GM18909 (cell line): ENCODE measurements around the gene KIDINS220.

Source experiments
- ATAC-seq: cut with Tn5 transposase; IDR thresholded peaks from one replicate; pipeline ENCODE4 v1.9.1; 2021; ENCODE audit warnings: mild to moderate bottlenecking; ENCODE audit not compliant: unreplicated experiment, poor library complexity

KIDINS220 gene

GRCh38 chr2:8853426-8853825 lies 16.0 kb upstream of the KIDINS220 start:
- no peak for ATAC-seq

DNA sequence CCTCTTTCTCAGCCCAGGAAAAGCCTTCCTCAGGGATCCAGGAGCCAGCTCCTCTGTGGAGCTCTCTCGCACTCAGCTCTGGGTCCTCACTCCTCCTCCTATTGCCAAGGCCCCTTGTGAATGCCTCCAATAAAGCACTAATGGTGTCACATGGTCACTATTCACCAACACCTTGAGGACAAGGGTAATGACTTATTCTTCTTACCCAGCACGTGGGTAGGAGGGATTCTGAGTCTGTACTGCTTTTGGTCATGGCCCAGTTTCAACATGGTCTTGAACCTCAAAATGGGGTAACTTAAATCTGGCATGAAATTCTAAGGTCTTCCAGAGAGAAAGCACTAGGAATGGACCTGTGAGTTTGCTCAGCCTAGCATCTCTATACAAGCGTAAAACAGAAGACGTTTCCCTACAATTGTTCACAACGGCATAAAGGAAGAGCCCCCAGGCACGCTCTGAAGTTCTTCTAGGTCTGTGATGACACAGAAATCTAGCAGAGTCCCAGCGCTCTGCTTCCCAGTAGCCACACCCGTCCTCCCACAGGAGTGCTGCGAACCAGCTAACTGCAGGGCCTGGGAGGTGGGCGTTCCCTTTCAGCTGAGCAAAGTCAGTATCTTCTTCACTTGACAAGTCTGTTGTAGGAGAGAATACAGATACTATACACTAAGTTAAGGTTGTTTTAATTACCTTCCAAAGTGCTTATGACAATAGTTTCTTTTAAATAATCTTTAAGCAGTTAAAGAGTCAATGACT lies 14.6 kb upstream of the KIDINS220 start:
- no peak for ATAC-seq

DNA sequence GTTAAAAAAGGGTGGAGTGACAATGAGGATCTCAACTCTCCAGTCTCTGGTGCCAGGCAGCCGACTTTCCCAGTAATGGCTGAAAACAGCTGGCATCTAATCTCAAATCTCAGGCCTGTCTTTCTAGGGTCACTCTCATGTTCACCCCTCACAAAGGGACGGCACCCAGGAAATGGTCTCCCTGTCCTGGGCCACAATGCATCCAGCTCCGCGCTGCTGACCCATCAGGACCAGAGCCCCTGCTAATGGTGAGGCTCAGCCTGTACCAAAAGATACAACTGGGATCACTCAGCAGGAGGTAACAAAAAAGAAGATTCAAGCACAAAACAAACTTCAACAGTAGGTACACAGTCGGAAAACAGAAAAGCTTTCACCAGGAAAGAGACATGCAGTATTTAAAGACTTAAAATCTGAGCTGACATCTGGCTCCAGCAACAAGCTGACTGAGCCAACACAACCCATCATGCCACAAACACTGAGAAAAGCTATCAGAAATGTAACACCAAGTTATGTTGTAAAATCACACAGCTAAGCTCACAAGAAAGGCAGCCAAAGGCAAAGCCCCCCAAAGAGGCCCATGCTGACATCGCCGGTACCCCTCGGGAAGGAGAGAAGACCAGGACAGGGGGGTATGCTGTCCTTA lies 13.6 kb upstream of the KIDINS220 start:
- no peak for ATAC-seq

GRCh38 chr2:8849327-8849726 lies 11.9 kb upstream of the KIDINS220 start:
- no peak for ATAC-seq

GRCh38 chr2:8848328-8849100 lies 11.1 kb upstream of the KIDINS220 start:
- ATAC-seq = no peak

DNA sequence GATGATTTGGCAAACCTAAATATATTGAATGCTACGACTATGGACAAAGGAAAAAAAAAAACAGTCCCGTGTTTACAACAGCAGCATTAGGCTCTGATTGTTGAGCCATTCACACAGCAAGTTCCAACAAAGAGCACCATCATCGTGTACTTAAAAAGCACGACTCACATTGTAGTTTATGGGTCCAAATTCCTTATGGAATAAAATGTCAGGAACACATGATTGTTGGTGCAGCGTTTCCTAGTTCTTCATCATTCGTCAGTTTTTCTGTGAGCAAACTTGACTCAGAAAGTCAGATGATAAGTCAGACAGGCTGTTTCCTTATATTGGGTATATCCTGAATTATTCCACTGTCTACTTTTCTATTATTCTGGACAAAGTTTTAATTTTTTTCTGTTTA lies 10.0 kb upstream of the KIDINS220 start:
- no peak for ATAC-seq

DNA sequence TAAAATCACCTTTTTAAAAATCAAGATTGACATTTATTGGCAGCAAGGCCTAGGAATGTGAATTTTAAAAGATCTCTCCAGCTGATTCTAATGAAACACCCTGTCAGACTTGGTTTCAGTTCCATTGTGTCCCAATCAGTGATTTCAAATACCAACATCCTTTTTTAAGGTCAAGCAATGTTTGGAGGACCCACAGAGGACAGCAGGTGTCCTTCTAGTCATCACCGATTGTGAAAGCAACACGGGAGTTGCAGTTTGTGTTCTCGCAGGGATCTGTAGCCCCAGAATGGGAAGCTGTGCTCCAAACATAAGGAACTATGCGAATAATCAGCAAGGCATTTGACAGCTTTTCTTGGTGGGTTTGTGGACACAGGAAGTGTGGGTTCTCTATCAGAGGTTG lies 4.5 kb upstream of the KIDINS220 start:
- ATAC-seq = no peak

- ATAC-seq = no peak
Observed at GRCh38 chr2:8840475-8841091, 3.2 kb upstream of the KIDINS220 start.

- no peak for ATAC-seq
Observed at GRCh38 chr2:8839189-8839965, 2.0 kb upstream of the KIDINS220 start.

GRCh38 chr2:8837795-8838140 lies 355 bp upstream of the KIDINS220 start:
- ATAC-seq = no peak

- ATAC-seq = no peak
Observed at GRCh38 chr2:8835279-8835678, 2.1 kb downstream of the KIDINS220 start.

DNA sequence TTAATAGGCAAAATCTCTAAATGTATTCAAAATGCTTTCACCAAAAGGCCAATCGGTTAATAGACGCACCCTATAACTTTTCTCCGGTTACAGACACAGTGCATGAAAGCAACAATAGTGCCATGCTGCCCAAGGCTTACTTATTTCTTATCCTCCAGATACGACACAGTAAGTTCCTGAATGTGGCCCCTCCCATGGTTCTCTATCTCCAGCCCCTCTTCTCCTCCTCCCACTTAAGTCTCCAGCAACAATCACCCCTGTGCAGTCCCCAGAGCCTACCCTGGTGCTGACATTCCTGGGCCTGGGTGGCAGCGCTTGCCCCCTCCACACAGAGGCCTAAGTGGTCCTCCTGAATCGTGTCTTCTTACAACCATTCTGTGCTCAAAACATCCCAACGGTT lies 3.6 kb downstream of the KIDINS220 start:
- ATAC-seq = no peak

- no peak for ATAC-seq
Observed at GRCh38 chr2:8831516-8831915, 5.9 kb downstream of the KIDINS220 start.

- no peak for ATAC-seq
Observed at GRCh38 chr2:8827729-8828128, 9.7 kb downstream of the KIDINS220 start.

GRCh38 chr2:8822218-8822617 lies 15.2 kb downstream of the KIDINS220 start:
- no peak for ATAC-seq

- ATAC-seq = no peak
Observed at GRCh38 chr2:8821276-8822217, 15.9 kb downstream of the KIDINS220 start.

DNA sequence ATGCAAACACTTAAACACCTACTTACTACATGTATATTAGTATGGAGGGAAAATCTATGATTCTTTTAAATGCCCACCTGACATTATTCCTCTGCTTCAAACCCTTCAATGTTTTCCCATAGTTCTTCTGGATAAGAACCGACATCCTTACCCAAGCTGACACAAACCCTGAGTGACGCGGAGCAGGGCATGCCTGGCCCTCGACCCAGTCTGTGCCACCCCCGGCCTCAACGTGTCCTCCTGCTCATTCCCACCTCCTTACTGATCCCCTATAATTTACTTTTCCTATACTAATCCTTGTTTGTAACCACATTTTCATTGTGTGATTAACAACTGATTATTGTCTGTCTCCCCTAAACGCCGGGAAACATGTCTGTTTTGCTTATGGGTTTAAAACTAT lies 17.5 kb downstream of the KIDINS220 start:
- ATAC-seq = no peak

GRCh38 chr2:8819194-8819593 lies 18.2 kb downstream of the KIDINS220 start:
- ATAC-seq = no peak

DNA sequence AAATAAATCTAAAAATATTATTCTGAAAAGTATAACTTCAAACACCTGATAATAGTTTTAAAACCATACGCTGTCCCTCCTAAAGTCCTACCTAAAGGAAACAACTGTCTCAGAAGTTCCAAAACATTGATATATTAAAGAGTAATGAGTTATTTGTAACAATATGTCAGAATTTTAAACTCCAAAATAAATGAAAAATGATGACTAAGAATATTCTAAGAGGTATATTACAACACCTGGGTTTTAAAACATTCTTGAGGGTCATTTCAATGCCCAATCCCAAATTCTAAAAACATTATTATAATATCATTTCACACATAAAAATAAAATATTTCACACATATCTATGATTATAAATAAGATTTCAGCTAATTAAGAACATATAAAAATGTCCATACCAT lies 20.2 kb downstream of the KIDINS220 start:
- no peak for ATAC-seq
